AG09319 (cell line): Measurements from ENCODE around the gene ADIPOQ.
"Not testable (repeated sequence)": the region's sequence is repeated elsewhere in the genome, so short reads cannot be mapped to it uniquely, and the experiment has no call there.

ENCODE experiments used
- DNase-seq: peaks from one replicate; pipeline ENCODE4 v3.0.0-alpha.2; 2010; ENCODE audit warnings: low read depth; ENCODE audit errors: extremely low read depth
- CTCF ChIP-seq: IDR thresholded peaks from 2 replicates; pipeline ENCODE4 v1.5.1; 2011; ENCODE audit warnings: low read depth, mild to moderate bottlenecking, inconsistent platforms, low read length, moderate library complexity

The ADIPOQ gene

GRCh38 chr3:186888569-186888968 is 46.1 kb downstream of the ADIPOQ start:
- DNase-seq, result no peak

GRCh38 chr3:186889698-186890097 is 47.2 kb downstream of the ADIPOQ start:
- DNase-seq, result not testable (repeated sequence)

More at GRCh38 chr3:186888569-186888968, 46.1 kb downstream of the ADIPOQ start:
- TF ChIP-seq CTCF, result no peak

- no peak for TF ChIP-seq CTCF
- no peak for DNase-seq
Observed at GRCh38 chr3:186890911-186891310, 48.4 kb downstream of the ADIPOQ start.

GRCh38 chr3:186893071-186893470 is 50.6 kb downstream of the ADIPOQ start:
- DNase-seq, result not testable (repeated sequence)

- DNase-seq, result no peak
- TF ChIP-seq CTCF, result no peak
Observed at GRCh38 chr3:186895406-186895805, 52.9 kb downstream of the ADIPOQ start.

- no peak for TF ChIP-seq CTCF
- no peak for DNase-seq
Observed at GRCh38 chr3:186896006-186896405, 53.5 kb downstream of the ADIPOQ start.

GRCh38 chr3:186896875-186897274 is 54.4 kb downstream of the ADIPOQ start:
- TF ChIP-seq CTCF, result no peak
- no peak for DNase-seq

- no peak for DNase-seq
- no peak for TF ChIP-seq CTCF
Observed at GRCh38 chr3:186901135-186901734, 58.7 kb downstream of the ADIPOQ start.

GRCh38 chr3:186902154-186902553 is 59.6 kb downstream of the ADIPOQ start:
- TF ChIP-seq CTCF, result no peak
- DNase-seq, result no peak
